HepG2 (cell line): ENCODE results near the gene CAMK2D. TPM values are rescaled to one million over a fixed set of nuclear protein-coding genes. Genes with fewer than 3 reads are reported as not detected.

ENCODE experiments used
- CTCF ChIP-seq: sonication (generic); formaldehyde crosslinking; IDR thresholded peaks from 2 replicates; pipeline ENCODE4 v1.5.0; 2020; ENCODE audit warnings: mild to moderate bottlenecking, missing genetic modification reagents, moderate library complexity
- DNMT3B ChIP-seq: conservative IDR thresholded peaks from 2 replicates; pipeline ENCODE4 v1.6.1; 2016; ENCODE audit warnings: missing biosample characterization, control low read depth
- ETV5 ChIP-seq: IDR thresholded peaks from 2 replicates; pipeline ENCODE4 v1.6.1; 2018; ENCODE audit warnings: missing biosample characterization, missing genetic modification reagents, inconsistent platforms, borderline replicate concordance
- ISL2 ChIP-seq: sonication (generic); formaldehyde crosslinking; IDR thresholded peaks from 2 replicates; pipeline ENCODE4 v1.5.0; 2020; ENCODE audit warnings: missing genetic modification reagents
- PCBP1 ChIP-seq: fragments of 200-400 bp; formaldehyde crosslinking; IDR thresholded peaks from 2 replicates; pipeline ENCODE4 v1.6.1; 2017; ENCODE audit warnings: mild to moderate bottlenecking, low read depth, low read length, borderline replicate concordance
- PHF20 ChIP-seq: sonication (generic); formaldehyde crosslinking; IDR thresholded peaks from 2 replicates; pipeline ENCODE4 v1.5.0; 2020; ENCODE audit warnings: mild to moderate bottlenecking, missing genetic modification reagents
- PTBP1 ChIP-seq: fragments of 200-400 bp; formaldehyde crosslinking; IDR thresholded peaks from 2 replicates; pipeline ENCODE4 v1.6.1; 2018; ENCODE audit warnings: low read length, low read depth; ENCODE audit not compliant: poor library complexity, severe bottlenecking
- TBL1XR1 ChIP-seq: fragments of 150-350 bp; IDR thresholded peaks from 2 replicates; pipeline ENCODE4 v1.6.1; 2014; ENCODE audit warnings: borderline replicate concordance, low read length; ENCODE audit not compliant: partially characterized antibody
- TFE3 ChIP-seq: IDR thresholded peaks from 2 replicates; pipeline ENCODE4 v1.6.1; 2016
- ZBTB37 ChIP-seq: sonication (generic); formaldehyde crosslinking; IDR thresholded peaks from 2 replicates; pipeline ENCODE4 v1.4.0; 2020; ENCODE audit warnings: mild to moderate bottlenecking, missing genetic modification reagents
- ZNF18 ChIP-seq: sonication (generic); formaldehyde crosslinking; IDR thresholded peaks from 2 replicates; pipeline ENCODE4 v1.8.0; 2022; ENCODE audit warnings: mild to moderate bottlenecking, missing genetic modification reagents; ENCODE audit not compliant: insufficient replicate concordance
- ZNF3 ChIP-seq: IDR thresholded peaks from 2 replicates; pipeline ENCODE4 v1.7.0; 2017; ENCODE audit warnings: inconsistent platforms
- ZNF704 ChIP-seq: sonication (generic); formaldehyde crosslinking; IDR thresholded peaks from 2 replicates; pipeline ENCODE4 v1.8.1; 2023; ENCODE audit warnings: mild to moderate bottlenecking, inconsistent platforms, moderate library complexity, missing genetic modification reagents, borderline replicate concordance
- ZNF747 ChIP-seq: sonication (generic); formaldehyde crosslinking; IDR thresholded peaks from 2 replicates; pipeline ENCODE4 v1.8.1; 2023; ENCODE audit warnings: missing genetic modification reagents, mild to moderate bottlenecking, borderline replicate concordance
- ZNF83 ChIP-seq: sonication (generic); formaldehyde crosslinking; IDR thresholded peaks from 2 replicates; pipeline ENCODE4 v1.4.0; 2020; ENCODE audit warnings: missing genetic modification reagents, mild to moderate bottlenecking, borderline replicate concordance
- ZNF878 ChIP-seq: sonication (generic); formaldehyde crosslinking; IDR thresholded peaks from 2 replicates; pipeline ENCODE4 v1.8.1; 2023; ENCODE audit warnings: mild to moderate bottlenecking, missing genetic modification reagents, moderate library complexity
- ZSCAN25 ChIP-seq: sonication (generic); formaldehyde crosslinking; IDR thresholded peaks from 2 replicates; pipeline ENCODE4 v1.8.0; 2022; ENCODE audit warnings: mild to moderate bottlenecking, missing genetic modification reagents
- ZXDC ChIP-seq: sonication (generic); formaldehyde crosslinking; IDR thresholded peaks from 2 replicates; pipeline ENCODE4 v1.5.0; 2020; ENCODE audit warnings: mild to moderate bottlenecking, missing genetic modification reagents
- polyA plus RNA-seq, 8 experiments: library from polyadenylated mRNA; depleted of rRNA in 3 of 8; stranded (reverse) in 7 of 8; unstranded in 1 of 8; fragments of >200 nt; fragmentation: Illumina TruSeq in 4 of 8; extraction: Trizol in 4 of 8; gene quantifications; 2 replicates each; pipeline versions ENCODE4 v1.2.1 to v1.2.3, GENCODE V29; 2011 to 2016; ENCODE audit warnings: low read depth in 4 of 8, missing spikeins in 1 of 8, mixed read lengths in 1 of 8; ENCODE audit not compliant: insufficient read depth in 1 of 8
- total RNA-seq, 5 experiments: library from RNA; depleted of rRNA; stranded (reverse); fragments of >200 nt; fragmentation: Illumina TruSeq; extraction: Trizol; gene quantifications; 2 replicates each; pipeline ENCODE4 v1.2.3, GENCODE V29; 2016; ENCODE audit warnings: low read depth in 1 of 5

Gene CAMK2D
- total and polyA plus RNA-seq, 2 of the 13 experiments (the other 11 are each of a cell fraction or from before 2014, with no cell fraction given), result 18.0 to 65.4 TPM

- TF ChIP-seq ZXDC (CRISPR knock-in tag) (no peak), PTBP1 (no peak), ZSCAN25 (CRISPR knock-in tag) (no peak), TBL1XR1 (no peak), ETV5 (peak; percentile 92), ZNF878 (CRISPR knock-in tag) (no peak), ZNF3 (no peak), ZBTB37 (CRISPR knock-in tag) (no peak), PHF20 (CRISPR knock-in tag) (no peak), DNMT3B (CRISPR knock-in tag) (peak; percentile 48; the same call in 1 of the 2 replicates), CTCF (CRISPR knock-in tag) (no peak), ZNF704 (CRISPR knock-in tag) (no peak), ZNF83 (CRISPR knock-in tag) (no peak), ZNF747 (CRISPR knock-in tag) (no peak), TFE3 (CRISPR knock-in tag) (no peak), PCBP1 (no peak), ZNF18 (CRISPR knock-in tag) (no peak), ISL2 (CRISPR knock-in tag) (peak; percentile 76)
Measured at GRCh38 chr4:113784497-113785250, 23.1 kb upstream of the CAMK2D start (continued).
